GM04504 (cell line): ENCODE results near the gene OPRD1.
"Not testable (repeated sequence)": the region's sequence is repeated elsewhere in the genome, so short reads cannot be mapped to it uniquely, and the experiment has no call there.

Source experiments
- DNase-seq: peaks from one replicate; pipeline ENCODE4 v3.0.0-alpha.2; 2012; ENCODE audit warnings: low read depth

OPRD1 gene

DNA sequence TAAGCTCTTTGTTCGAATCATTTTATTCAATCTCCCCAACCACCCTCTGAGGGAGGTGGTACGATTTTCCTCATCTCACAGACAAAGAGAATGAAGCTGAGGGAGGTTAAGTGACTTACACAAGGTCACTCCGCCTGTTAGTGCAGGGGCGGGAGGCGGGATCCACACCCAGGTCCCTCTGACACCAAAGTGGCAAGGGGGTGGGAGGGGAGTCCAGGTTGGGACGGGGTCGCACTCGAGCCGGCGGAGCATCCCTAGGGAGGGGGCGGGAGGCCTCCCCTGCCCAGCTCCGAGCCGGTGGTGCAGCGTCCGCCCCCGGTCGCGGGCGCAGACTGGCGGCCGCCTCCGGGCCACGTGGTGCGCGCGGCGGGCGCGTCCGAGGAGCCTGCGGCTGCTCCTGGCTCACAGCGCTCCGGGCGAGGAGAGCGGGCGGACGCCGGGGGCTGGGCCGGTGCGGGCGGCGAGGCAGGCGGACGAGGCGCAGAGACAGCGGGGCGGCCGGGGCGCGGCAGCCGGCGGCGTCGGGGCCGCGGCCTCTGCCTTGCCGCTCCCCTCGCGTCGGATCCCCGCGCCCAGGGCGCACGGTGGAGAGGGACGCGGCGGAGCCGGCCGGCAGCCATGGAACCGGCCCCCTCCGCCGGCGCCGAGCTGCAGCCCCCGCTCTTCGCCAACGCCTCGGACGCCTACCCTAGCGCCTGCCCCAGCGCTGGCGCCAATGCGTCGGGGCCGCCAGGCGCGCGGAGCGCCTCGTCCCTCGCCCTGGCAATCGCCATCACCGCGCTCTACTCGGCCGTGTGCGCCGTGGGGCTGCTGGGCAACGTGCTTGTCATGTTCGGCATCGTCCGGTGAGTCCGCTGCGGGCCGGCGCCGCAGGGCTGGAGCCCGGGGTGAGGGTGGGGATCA lies at the start of gene OPRD1:
Gene OPRD1 (plus strand): TSS at position 405 of the 903 bp plus-strand sequence. CDS start 214 bp downstream, at position 619.
- no peak for DNase-seq

DNA sequence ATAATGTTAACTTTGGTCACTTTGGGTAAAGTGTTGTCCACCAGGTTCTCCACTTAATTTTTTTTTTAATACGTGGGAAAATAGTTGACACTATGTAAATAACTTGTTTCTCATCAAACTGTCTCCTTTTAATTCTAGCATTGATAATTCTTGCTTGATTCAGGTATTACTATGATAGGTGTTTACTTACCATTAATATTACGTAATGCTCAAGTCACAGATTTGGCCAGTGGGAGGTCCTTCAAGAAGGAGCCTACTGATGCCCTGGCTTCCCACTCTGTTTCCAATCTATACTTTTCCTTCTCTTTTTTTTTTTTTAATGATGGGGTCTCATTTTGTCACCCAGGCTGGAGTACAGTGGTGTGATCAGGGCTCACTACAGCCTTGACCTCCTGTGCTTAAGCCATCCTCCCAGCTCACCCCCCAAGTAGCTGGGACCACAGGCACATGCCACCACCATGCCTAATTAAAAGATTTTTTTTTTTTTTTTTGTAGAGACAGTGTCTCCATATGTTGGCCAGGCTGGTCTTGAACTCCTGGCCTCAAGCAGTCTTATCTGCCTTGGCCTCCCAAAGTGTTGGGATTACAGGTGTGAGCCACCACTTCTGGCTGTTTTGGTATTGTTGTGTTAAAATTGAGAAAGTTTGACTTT lies 45.3 kb upstream of the OPRD1 start:
- DNase-seq = no peak

DNA sequence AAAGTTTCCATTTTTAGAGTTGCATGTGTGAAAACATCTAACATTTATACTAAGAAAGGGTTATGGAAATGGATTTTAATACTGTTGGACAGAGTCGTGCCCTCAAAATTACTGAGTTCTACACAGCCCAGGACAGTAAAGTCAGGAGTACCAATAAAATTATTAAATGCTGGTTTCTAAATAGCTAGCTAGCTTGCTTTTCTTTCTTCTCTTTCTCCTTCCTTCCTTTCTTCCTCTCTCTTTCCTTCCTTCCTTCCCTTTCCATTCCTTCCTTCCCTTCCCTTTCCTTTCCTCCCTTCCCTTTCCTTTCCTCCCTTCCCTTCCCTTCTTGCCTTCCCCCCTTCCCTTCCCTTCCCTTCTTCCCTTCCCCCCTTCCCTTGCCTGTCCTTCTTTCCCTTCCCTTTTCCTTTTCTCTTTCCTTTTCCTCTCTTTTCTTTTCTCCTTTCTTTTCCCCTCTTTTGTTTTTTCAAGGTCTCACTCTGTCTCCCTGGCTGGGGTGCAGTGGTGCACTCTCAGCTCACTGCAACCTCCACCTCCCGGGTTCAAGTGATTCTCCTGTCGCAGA lies 41.3 kb upstream of the OPRD1 start:
- DNase-seq = no peak

DNA sequence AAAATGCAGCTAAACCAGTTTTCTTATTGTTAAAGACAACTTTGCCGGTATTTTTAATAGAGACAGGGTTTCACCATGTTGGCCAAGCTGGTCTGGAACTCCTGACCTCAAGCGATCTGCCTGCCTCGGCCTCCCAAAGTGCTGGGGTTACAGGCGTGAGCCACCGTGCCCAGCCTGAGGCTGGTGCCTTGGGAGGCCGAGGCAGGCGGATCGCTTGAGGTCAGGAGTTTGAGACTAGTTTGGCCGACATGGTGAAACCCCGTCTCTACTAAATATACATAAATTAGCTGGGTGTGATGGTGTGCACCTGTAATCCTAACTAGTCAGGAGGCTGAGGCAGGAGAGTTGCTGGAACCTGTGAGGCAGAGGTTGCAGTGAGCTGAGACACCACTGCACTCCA lies 40.0 kb upstream of the OPRD1 start:
- not testable (repeated sequence) for DNase-seq

DNA sequence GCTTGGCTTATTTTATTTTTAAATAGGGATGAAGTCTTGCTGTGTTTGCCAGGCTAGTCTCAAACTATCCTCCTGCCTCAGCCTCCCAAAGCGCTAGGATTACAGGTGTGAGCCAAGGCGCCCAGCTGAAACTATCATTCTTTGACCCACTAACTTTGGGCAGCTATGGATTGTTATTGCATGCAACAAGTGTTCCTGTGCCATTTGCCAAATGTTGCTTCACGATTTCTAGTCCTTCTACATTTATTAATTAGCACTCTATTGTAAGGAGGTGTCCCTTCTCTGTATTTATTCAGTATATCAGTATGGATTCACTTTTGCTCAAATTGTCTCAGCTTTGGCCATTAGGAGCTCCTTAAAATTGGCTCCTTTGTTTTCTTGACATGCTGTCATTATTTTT lies 38.9 kb upstream of the OPRD1 start:
- DNase-seq = no peak

DNA sequence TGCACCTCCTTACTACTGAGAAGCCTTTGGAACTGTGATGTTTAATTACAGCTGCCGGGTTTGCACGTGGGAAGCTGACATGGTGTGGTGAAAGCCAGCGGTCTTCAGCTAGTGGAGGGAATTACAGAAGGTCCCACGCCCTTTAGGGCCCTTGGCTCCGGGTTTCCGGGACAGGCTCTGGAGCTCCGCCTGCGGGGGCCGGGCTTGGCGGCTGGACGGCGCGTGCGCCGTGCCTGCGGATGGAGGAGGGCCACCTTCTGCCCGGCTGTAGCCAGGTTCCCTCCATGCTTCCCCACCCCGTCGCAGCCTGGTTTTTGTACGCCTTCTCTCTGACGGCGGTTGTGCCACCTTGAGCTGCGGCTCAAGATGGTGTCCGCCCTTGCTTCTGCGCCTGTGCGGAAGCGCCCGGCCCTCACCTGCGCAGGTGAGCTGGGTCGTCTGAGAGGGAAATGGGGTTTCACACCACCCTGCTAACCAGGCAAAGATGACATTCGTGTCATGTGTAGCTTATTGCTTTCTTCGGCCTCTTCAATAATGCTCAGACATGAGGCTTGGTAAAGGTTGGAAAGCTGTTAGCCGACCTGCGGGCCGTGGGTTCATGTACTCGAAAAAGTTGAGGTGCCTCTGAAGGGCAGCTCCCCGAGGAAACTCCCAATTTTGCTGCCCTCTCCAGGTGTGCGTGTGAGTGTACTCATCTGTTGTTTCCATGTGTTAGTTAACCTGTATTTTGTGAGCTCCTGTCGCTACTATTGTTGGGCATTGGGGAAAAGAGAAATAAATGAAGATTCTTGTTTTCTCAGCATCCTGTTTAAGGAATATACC lies 36.6 kb upstream of the OPRD1 start:
- DNase-seq = no peak

DNA sequence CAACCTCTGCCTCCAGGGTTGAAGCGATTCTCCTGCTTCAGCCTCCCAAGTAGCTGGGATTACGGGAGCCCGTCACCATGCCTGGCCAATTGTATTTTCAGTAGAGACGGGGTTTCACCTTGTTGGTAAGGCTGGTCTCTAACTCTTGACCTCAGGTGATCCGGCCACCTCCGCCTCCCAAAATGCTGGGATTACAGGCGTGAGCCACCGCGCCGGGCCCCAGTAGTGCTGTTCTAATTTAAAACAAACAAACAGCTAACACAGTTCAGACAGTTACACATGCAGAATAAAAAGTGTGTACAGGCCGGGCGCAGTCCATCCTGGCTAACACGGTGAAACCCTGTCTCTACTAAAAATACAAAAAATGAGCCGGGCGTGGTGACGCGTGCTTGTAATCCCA lies 35.6 kb upstream of the OPRD1 start:
- no peak for DNase-seq

DNA sequence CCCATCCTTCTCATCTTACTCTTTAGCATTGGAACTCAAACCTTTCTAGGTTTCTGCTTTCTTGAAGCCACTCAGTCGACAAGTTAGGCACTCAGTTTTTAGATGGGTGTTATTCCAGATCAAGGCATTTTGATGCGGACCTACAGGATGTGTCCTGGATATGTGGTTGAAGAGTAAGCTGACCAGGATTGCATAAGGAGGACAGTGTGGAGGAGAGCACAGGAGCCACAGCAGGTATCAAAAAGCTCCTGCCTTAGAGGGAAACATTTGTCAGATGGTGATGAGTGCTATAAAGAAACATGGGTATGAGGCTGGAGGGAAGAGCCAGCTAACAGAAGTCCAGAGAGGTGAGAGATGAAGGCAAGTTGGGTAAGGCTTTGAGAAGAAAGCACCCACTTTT lies 33.9 kb upstream of the OPRD1 start:
- DNase-seq = no peak

DNA sequence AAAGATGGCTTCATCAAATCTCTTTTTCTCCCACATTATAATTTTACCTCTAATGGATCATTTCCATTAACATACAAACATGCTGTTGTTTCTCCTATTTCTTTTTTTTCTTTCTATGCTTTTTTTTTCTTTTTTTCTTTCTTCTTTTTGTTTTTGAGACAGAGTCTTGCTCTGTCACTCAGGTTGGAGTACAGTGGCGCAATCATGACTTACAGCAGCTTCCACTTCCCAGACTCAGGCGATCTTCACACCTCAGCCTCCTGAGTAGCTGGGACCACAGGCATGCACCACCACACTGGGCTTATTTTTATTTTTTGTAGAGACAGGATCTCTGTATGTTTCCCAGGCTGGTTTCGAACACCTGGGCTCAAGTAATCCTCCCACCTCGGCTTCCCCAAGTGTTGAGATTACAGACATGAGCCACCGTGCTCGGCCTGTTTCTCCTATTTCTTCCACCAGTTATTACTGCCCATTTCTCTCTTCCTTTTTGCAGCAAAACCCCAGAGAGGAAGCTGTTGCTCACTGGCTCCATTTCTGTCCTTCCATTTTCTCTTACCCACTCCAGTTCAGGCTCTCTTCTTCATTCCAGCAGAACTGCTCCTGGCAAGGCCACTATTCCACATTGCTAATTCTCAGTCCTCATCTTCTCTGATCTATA lies 32.1 kb upstream of the OPRD1 start:
- DNase-seq = no peak

DNA sequence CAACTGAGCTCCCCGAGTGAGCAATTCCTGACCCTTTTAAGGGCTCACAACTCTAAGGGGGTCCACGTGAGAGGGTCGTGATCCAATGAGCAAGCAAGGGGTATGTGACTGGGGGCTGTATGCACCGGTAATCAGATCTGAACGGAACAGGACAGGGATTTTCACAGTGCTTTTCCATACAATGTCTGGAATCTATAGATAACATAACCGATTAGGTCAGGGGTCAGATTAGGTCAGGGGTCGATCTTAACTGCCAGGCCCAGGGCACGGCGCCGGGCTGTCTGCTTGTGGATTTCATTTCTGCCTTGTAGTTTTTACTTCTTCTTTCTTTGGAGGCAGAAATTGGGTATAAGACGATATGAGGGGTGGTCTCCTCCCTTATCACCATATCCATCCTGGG lies 30.7 kb upstream of the OPRD1 start:
- DNase-seq = no peak

DNA sequence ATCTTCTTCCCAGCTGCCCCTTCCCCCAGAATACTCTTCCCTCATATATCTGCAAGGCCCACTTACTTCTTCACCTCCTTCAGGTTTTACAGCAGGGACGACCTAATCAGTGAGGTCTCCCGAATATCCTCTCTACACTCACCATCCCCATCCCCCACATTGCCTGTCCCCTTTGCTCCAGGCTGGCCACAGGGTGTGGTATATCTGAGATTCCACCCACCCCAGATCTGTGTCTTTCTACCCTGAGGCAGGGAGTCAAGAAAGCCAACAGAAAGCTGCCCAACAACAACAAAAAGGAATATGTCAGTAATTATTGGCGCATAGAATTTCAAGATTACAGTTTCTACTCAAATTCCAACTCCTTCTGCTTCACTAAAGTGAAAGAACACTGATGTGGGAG lies 30.0 kb upstream of the OPRD1 start:
- DNase-seq = no peak

DNA sequence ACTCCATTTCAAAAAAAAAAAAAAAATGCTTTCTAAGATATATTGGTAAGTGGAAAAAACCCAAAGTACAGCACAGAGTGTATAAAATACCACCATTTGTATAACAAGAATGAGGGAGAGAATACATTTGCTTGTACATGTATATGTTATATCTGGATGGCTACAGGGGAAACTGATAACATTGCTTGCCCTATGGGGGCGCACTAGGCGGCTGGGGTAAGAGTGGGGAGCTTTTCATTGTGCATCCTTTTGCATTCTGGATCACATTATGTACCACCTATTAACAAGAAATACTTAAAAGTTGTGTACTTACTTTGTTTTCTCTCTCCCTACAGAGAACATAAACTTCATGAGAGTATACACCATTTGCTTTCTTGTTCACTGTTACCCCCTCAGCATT lies 28.6 kb upstream of the OPRD1 start:
- no peak for DNase-seq

DNA sequence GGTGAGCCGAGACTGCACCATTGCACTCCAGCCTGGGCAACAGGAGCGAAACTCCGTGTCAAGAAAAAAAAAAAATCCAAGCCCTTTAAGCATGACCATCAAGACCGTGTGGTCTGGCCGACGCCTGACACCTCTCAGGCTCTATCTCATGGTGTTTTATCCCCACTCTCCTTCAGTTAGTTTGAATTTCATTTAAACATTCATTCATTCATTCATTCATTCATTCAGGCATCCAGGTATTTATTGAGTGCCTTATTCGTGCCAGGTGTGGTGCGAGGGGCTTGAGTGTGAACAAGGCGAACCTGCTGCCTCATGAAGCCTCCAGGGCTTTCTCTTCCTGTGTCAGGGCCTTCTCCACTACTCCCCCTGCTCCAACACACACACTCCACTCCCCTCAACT lies 22.6 kb upstream of the OPRD1 start:
- DNase-seq = no peak

DNA sequence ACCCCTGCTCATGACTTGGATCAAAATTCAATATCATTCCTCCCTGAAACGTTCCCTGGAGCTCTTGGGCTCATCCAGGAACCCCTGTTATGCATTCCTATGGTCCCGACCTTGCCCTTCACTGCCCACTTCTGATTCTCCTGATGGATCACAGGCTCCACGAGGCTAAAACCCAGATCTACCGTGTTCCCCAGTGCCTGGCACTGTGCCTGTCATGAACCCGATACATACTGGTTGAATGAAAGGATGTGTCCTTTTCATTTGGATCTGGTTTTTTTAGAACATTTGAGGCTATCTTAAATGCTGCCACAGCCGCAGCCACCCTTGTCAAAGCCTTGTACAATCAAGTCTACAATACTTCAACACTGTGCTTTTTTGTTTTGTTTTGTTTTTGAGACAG lies 22.2 kb upstream of the OPRD1 start:
- DNase-seq = no peak

DNA sequence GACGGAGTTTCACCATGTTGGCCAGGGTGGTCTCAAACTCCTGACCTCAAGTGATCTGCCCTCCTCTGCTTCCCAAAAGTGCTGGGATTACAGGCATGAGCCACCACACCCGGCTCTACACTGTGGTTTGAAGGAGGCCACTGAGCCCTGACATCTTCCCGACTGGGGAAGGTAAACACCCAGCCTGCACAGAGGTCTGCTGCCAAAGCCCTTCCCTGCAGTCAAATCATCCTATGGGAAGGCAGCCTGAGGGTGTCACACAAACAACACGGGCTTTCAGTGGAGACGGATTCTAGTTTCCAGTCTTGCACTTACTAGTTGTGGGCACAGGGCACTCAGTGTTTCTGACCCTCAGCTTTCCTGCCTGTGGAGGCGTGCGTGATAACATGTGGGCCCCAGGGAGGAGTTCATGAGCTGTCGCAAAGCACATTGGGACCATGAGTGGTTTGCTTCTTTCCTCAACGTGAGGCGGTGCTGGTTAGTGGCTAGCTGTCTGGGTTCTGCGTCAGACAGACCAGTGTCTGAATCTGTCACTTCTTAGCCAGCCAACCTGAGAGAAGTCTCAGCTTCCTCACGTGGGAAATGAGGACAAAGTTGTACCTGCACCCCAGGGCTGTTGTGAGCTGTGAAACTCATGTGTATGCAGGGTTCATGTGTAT lies 21.5 kb upstream of the OPRD1 start:
- no peak for DNase-seq

DNA sequence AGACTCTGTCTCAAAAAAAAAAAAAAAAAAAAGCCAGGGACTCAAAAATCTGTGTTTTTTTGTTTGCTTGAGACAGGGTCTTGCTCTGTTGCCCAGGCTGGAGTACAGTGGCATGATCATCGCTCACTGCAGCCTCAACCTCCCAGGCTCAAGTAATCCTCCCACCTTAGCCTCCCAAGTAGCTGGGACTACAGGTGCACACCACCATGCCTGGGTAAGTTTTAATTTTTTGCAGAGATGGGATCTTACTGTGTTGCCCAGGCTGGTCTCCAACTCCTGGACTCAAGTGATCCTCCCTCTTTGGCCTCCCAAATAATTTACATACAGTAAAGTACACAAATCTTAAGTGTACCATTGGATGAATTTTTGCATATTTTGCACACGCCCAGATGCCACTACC lies 20.0 kb upstream of the OPRD1 start:
- DNase-seq = not testable (repeated sequence)

DNA sequence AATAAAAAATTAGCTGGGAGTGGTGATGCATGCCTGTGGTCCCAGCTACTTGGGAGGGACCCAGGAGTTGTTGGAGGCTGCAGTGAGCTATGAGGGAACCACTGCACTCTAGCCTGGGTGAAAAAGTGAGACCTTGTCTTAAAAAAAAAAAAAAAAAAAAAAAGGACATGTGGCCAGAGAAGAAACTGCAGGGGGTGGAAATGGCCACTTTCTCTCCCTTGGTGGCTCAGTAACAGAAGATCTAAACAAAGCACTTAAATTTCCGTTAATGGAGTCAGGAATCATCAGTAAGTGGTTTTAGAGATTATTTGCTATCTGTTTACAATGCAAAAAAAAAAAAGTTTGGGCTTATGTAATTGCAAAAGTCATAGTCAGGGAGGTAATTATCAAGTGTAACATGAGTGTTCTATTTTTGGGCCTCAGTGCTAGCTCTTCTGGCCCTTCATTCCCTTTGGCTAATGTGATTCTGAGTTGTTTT lies 19.3 kb upstream of the OPRD1 start:
- no peak for DNase-seq

DNA sequence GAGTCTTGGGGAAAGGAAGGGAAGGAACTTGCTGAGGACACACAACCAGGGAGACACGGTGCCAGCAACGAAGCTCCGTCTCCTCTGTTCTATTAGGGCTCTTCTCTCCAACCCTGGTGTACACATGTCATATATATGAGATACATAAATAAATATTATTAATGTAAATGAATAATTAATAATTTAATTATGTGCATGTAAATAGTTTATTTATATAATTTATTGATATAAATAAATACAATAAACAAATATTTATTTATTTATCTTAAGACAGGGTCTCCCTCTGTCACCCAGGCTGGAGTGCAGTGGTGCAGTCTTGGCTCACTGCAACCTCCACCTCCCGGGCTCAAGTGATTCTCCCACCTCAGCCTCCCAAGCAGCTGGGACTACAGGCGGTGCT lies 17.4 kb upstream of the OPRD1 start:
- not testable (repeated sequence) for DNase-seq

DNA sequence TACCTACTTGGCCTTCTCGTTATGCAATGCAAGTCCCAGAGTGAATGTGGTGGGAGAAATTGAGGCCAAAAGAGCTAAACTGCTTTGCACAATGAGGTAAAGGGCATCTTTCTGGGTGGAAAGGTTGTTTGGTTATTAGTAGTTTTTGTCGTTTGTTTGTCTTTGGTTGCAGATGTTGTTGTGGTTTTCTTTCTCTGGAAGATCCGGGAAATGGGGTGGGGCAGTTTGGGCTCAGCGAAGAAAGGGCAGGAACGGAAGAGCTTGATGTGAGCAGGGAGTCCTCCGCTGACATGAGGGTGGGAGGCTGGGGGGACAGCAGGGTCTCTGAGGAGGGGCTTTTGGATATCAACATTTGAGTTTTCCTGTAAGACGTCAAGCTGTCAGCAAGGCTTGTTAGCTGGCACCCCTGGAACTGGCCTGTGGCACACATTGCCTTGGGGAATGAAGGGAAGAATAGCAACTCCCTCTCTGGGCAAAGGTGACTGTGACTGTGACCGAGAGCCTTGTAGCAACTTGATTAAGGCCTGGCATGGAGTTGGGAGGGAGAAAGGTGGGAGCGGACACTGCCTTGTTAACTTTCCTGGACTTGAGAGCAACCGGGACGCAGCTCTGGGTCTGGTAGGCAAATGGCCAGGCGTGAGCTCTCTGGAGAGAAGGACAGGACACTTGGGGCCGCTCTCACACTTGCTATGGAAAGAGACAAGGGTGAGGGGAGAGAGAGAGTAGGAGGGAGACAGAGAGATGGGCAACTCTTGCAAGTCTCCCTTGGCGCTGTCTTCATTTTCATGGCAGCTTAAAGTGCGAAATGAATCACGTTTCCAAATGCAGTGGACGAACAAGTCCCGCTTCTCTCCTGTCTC lies 15.4 kb upstream of the OPRD1 start:
- DNase-seq = no peak

DNA sequence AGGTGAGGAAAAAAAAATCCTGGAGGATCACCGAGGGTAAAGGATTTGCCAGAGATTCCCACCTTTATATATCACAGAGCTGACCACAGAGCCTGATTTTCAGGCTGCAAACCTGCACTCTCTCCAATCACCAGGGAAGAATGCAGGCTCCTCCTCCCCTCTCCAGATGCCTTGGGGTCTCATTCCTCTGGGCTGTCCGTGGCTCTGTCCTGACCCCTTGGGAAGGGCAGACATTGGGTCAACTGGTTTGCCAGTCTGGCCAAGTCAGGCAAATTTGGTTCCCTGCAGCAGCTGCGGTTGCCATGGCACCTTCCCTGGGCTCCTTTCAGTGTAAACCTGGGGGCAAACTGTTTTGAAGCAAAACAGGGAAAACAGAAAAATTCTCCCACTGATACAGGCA lies 11.6 kb upstream of the OPRD1 start:
- no peak for DNase-seq
